ENCODE measurements around the gene NUP214.

GRCh38 chr9:131246618-131247017 is 121.2 kb downstream of the NUP214 start:
- TF ChIP-seq, protein P1, sequence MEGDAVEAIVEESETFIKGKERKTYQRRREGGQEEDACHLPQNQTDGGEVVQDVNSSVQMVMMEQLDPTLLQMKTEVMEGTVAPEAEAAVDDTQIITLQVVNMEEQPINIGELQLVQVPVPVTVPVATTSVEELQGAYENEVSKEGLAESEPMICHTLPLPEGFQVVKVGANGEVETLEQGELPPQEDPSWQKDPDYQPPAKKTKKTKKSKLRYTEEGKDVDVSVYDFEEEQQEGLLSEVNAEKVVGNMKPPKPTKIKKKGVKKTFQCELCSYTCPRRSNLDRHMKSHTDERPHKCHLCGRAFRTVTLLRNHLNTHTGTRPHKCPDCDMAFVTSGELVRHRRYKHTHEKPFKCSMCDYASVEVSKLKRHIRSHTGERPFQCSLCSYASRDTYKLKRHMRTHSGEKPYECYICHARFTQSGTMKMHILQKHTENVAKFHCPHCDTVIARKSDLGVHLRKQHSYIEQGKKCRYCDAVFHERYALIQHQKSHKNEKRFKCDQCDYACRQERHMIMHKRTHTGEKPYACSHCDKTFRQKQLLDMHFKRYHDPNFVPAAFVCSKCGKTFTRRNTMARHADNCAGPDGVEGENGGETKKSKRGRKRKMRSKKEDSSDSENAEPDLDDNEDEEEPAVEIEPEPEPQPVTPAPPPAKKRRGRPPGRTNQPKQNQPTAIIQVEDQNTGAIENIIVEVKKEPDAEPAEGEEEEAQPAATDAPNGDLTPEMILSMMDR (IDR thresholded peaks at IDR 0.05) = no peak
- TF ChIP-seq POLR2A (IDR thresholded peaks at IDR 0.05) (no peak), EP300 (IDR thresholded peaks at IDR 0.05) (no peak)
